ENCODE measurements around the gene SCYGR1. TPM values are rescaled to one million over a fixed set of nuclear protein-coding genes. Genes with fewer than 3 reads are reported as not detected.

Gene SCYGR1
- total RNA-seq, 2 donors from 2014 or later: not detected

DNA sequence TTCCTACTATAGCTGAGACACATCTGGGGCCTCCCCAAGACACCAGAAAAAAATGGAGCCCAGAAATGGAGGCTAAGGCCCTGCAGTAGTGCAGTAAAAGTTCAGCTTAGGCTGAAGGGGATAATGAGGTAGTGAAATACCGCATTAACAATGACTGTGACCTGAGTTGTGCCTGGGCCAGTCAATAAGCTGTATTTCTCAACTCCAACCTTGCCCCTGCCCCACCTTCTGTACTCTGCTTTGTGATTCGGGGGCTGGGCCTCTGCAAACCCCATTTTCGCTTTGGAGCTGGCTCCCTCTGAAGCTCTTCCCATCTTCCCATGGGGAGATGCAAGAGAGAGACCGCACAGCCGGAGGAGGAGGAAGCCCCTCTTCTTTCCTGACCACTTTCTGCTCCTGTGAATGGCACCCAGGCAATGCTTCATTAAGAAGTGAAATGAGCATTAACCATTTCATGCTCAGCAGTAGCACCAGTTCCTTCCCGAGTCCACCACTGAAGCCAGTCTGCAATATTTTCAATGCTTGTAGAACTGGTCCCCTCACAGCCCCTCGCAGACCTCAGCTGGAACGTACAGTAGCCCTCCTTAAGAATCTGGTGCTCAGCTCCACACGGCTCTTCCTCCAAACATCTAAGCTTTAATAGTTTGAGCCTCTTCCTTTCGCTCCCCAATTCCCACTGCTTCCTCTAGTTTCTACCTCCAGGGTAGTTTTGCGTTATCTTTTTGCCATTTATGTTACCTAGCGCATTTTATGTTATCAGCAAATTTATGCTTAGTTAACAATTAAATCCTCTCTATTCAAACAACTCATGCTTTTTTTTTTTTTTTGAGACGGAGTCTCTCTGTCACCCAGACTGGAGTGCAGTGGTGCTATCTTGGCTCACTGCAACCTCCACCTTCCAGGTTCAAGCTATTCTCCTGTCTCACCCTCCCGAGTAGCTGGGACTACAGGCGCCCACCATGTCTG is 32.6 kb upstream of the SCYGR1 start:
- 94 to 95% methylated on average over 13 to 15 of the region's 15 CpGs for WGBS, 2 experiments (ENCODE audit: insufficient coverage in 1 of 2, insufficient read length in 1 of 2)
- Histone ChIP-seq H3K9me3 (ENCODE audit: control insufficient read depth, low read length) (no peaks in the 10 kb centered on the region), H3K4me1 (ENCODE audit: control insufficient read depth, insufficient read depth, low read length) (no peaks in the 10 kb centered on the region), H3K27me3 (ENCODE audit: control insufficient read depth, insufficient read depth, low read length, poor library complexity, severe bottlenecking) (no peaks in the 10 kb centered on the region), H3K9ac (ENCODE audit: extremely low read depth, low read length, poor library complexity, severe bottlenecking) (no peak overlapping the region), H3K36me3 (ENCODE audit: control insufficient read depth, insufficient read depth, low read length) (no peaks in the 10 kb centered on the region), H3K4me3 (ENCODE audit: low read length) (no peak overlapping the region), H3K27ac (ENCODE audit: low read depth, low read length) (no peak overlapping the region)
- H3K27ac Mint-ChIP-seq: no peak overlapping the region
- H3K4me1 Mint-ChIP-seq: no peaks in the 10 kb centered on the region
- H3K9me3 Mint-ChIP-seq: no peaks in the 10 kb centered on the region
- TF ChIP-seq, protein P1, sequence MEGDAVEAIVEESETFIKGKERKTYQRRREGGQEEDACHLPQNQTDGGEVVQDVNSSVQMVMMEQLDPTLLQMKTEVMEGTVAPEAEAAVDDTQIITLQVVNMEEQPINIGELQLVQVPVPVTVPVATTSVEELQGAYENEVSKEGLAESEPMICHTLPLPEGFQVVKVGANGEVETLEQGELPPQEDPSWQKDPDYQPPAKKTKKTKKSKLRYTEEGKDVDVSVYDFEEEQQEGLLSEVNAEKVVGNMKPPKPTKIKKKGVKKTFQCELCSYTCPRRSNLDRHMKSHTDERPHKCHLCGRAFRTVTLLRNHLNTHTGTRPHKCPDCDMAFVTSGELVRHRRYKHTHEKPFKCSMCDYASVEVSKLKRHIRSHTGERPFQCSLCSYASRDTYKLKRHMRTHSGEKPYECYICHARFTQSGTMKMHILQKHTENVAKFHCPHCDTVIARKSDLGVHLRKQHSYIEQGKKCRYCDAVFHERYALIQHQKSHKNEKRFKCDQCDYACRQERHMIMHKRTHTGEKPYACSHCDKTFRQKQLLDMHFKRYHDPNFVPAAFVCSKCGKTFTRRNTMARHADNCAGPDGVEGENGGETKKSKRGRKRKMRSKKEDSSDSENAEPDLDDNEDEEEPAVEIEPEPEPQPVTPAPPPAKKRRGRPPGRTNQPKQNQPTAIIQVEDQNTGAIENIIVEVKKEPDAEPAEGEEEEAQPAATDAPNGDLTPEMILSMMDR (conservative IDR thresholded peaks at IDR 0.05): no peak
- H3K36me3 Mint-ChIP-seq (ENCODE audit: low read depth): no peaks in the 10 kb centered on the region
- H3K27me3 Mint-ChIP-seq (ENCODE audit: insufficient read depth): no peaks in the 10 kb centered on the region
- no peak for DNase-seq
- no peak overlapping the region for H3K4me3 Mint-ChIP-seq

DNA sequence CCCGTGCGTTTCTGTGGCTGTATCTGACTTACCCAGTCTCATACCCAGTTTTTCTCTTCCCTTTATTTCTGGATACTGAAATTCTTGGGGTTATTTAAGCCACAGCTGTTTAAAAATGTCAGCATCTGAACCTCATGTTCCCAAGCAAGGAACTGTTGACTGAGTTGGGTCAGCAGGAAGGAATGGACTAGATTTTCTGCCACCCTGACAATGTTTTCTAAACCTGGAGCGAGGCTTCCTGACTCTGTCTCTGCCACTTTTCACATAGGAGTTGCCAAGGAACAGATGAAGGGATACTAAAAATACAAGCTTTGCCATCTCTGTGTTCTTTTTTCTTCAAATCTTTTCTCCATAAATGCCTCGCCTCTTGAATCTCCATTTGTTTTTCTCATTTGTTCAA is 29.0 kb upstream of the SCYGR1 start:
- no peaks in the 10 kb centered on the region for H3K36me3 Mint-ChIP-seq (ENCODE audit: low read depth)
- Histone ChIP-seq H3K9me3 (ENCODE audit: control insufficient read depth, low read length) (no peaks in the 10 kb centered on the region), H3K4me3 (ENCODE audit: low read length) (no peak overlapping the region), H3K27ac (ENCODE audit: low read depth, low read length) (no peak overlapping the region), H3K27me3 (ENCODE audit: control insufficient read depth, insufficient read depth, low read length, poor library complexity, severe bottlenecking) (no peaks in the 10 kb centered on the region), H3K4me1 (ENCODE audit: control insufficient read depth, insufficient read depth, low read length) (no peaks in the 10 kb centered on the region), H3K36me3 (ENCODE audit: control insufficient read depth, insufficient read depth, low read length) (no peaks in the 10 kb centered on the region), H3K9ac (ENCODE audit: extremely low read depth, low read length, poor library complexity, severe bottlenecking) (no peak overlapping the region)
- TF ChIP-seq, protein P1 (conservative IDR thresholded peaks at IDR 0.05): no peak
- no peak overlapping the region for H3K4me3 Mint-ChIP-seq
- H3K27ac Mint-ChIP-seq: no peak overlapping the region
- H3K27me3 Mint-ChIP-seq (ENCODE audit: insufficient read depth): no peaks in the 10 kb centered on the region
- H3K9me3 Mint-ChIP-seq: no peaks in the 10 kb centered on the region
- peaks cover 14% of the 10 kb centered on the region for H3K4me1 Mint-ChIP-seq
- no peak for DNase-seq
- WGBS, 2 experiments (ENCODE audit: insufficient coverage in 1 of 2, insufficient read length in 1 of 2): 92 to 100% methylated on average over 2 to 4 of the region's 4 CpGs

DNA sequence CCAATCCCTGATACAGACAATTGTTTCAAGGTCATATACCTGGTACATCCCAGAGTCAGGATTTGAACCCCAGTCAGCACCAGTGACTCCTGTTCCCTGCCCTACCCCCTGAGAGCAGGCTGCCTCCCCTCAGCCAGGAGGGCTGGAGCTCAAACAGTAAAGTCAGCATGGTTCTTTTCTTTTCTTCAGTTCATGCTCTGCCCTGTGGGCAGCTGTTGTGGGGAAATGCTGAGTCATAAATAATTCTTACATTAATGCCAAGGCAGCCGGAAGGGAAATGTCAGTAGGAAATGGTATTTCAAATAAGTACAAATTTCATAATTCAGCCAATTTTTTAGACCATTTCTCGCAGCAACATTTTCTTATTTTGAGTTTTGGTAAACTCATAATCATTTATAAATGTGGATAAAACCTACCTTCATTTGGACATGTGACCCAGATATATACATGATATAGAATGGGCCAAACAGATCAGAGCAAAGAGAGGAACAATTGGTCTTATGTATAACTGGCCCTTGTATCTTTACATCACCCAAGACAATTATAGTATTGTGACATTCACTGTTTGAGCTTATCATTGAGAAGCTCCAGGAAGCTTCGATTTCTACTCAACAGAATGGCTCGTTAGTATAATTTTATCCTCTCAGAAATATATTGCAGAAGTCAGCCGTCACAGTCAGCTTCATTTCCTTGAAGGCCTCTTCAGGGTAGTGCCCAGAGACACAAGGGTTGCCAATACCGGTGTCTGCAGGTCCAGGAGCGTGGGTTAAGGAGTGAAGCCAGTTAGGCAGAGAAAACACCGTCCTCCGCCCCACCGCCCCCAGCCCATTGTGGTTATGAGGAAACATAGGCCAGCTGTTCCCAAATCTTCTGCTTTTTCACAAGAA is 28.0 kb upstream of the SCYGR1 start:
- H3K36me3 Mint-ChIP-seq (ENCODE audit: low read depth): no peaks in the 10 kb centered on the region
- no peaks in the 10 kb centered on the region for H3K36me3 ChIP-seq (ENCODE audit: control insufficient read depth, insufficient read depth, low read length)
- no peak overlapping the region for H3K4me3 Mint-ChIP-seq
- no peaks in the 10 kb centered on the region for H3K9me3 Mint-ChIP-seq
- H3K27me3 Mint-ChIP-seq (ENCODE audit: insufficient read depth): no peaks in the 10 kb centered on the region
- no peaks in the 10 kb centered on the region for H3K4me1 ChIP-seq (ENCODE audit: control insufficient read depth, insufficient read depth, low read length)
- H3K27me3 ChIP-seq (ENCODE audit: control insufficient read depth, insufficient read depth, low read length, poor library complexity, severe bottlenecking): no peaks in the 10 kb centered on the region
- WGBS, 2 experiments (ENCODE audit: insufficient coverage in 1 of 2, insufficient read length in 1 of 2): 89 to 95% methylated on average over 4 to 9 of the region's 10 CpGs
- TF ChIP-seq, protein P1 (conservative IDR thresholded peaks at IDR 0.05): no peak
- DNase-seq: no peak
- H3K27ac Mint-ChIP-seq: no peak overlapping the region
- no peak overlapping the region for H3K9ac ChIP-seq (ENCODE audit: extremely low read depth, low read length, poor library complexity, severe bottlenecking)
- H3K4me3 ChIP-seq (ENCODE audit: low read length): no peak overlapping the region
- no peak overlapping the region for H3K27ac ChIP-seq (ENCODE audit: low read depth, low read length)
- peaks cover 14% of the 10 kb centered on the region for H3K4me1 Mint-ChIP-seq
- no peaks in the 10 kb centered on the region for H3K9me3 ChIP-seq (ENCODE audit: control insufficient read depth, low read length)
